Renal cortical epithelial cell (primary cell): ENCODE results near the gene PPIB. TPM values are rescaled to one million over a fixed set of nuclear protein-coding genes. Genes with fewer than 3 reads are reported as not detected.
A peak's percentile ranks its signal among the peaks of the same experiment; 100 is the strongest.
"Not testable (repeated sequence)": the region's sequence is repeated elsewhere in the genome, so short reads cannot be mapped to it uniquely, and the experiment has no call there.

Experiments
- DNase-seq: peaks from one replicate; pipeline ENCODE4 v3.0.0-alpha.2; 2011; ENCODE audit warnings: low read depth
- total RNA-seq: library from RNA; depleted of rRNA; stranded (reverse); fragments of >200 nt; gene quantifications from 2 replicates; pipeline ENCODE4 v1.2.3, GENCODE V29; 2014

PPIB gene
- total RNA-seq, 1 donor from 2014 or later = 565 TPM

- DNase-seq = no peak
Observed at GRCh38 chr15:64141798-64142512, 20.9 kb downstream of the PPIB start.

DNA sequence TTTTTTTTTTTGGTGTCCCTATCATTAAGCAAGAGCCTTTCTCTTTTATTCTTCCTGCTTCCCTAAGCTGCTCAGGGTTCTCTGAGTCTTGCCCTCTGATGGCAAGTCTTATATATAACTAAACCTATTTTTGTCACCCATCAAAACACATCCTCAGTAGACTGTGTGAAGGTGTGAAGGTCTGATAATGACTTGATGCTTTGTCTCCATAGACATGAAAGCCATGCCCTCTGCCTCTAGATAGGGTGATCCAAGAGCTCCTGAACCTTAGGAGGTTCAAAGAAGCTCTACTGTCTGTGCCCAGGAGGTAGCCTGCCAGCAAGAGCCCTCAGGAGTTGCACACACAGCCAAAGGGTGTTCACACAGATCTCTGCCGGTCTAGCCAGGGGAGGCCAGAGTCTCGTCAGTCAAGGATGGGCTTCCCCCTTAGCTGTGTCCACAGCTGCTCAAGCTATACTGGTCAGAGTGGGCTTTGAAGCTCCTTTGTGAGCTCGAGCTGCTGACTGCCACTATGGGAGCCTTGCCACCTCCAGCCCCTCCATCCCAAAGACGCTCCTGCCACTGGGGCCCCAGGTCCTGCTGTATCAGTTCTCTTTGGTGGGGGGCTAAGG lies 24.4 kb downstream of the PPIB start:
- no peak for DNase-seq

- DNase-seq = no peak
Observed at GRCh38 chr15:64137226-64137833, 25.5 kb downstream of the PPIB start.

DNA sequence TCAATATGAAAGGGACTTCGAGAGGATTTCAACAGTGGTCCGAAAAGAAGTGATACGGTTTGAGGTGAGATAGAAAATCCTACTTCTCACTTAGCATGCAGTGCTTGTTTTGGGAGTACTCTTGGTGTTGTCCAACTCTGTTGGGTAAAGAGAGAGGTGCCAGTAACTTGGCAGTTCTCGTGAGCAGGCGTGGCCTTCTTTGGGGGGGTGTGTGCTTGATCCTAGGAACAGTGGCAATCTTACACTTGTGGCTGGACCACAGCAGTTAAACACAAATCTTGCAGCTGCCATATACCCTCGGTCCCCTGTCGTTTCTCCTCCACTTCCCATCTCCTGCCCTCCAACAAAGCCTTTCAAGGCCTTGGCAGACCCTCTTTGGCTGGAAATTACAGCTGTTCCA lies 26.5 kb downstream of the PPIB start:
- no peak for DNase-seq

- DNase-seq = no peak
Observed at GRCh38 chr15:64134345-64134829, 28.4 kb downstream of the PPIB start.

DNA sequence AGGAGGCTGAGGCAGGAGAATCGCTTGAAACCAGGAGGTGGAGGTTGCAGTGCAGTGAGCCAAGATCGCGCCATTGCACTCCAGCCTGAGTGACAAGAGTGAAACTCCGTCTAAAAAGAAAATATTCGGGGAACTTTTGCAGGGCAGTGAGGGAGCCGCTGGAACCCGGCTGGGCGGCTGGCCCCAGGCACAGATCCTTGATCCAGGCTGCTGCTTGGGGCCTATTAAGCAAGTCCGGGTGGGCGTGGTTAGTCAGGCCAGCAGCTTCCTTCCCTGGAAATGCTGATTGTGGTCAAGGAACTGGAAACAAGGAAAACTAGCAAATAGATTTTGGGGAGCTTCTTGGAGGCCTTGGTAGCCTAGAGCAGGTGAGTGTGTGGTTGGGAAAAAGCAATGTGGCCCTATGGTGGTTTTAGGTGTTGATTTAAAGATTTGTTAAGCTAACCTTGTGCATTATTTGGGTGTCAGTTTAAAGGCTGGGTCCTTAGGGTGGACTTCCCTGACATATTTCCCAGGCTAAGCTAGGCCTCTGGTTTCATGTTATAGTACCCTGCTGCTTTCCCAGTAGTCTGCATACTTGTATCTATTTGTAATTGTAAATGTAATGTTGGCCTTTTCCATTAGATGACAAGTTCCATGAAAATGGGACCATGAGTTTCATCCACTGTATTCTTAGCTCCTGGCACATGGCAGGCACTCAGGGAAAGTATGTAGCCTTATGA lies 29.0 kb downstream of the PPIB start:
- DNase-seq = no peak

GRCh38 chr15:64132217-64132616 lies 30.6 kb downstream of the PPIB start:
- DNase-seq = no peak

GRCh38 chr15:64131547-64131946 lies 31.3 kb downstream of the PPIB start:
- no peak for DNase-seq

DNA sequence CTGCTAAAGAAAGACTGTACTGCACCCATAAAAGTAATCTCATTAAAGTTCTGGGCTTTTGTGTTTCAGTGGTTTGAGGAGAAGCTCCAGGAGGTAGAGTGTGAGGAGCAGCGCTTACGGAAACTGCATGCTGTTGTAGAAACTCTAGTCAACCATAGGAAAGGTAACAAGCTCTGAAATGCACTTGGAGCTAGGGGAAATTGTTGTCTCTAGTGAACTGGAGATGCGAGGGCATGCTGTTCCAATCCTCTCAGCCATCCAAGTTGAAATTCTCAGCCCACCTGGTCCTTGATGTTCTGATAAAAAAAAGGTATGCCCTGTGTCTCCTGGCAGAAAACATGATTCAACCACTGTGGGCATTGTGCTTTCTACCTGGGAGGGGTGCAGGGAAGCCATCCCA lies 32.7 kb downstream of the PPIB start:
- DNase-seq = no peak

- DNase-seq = no peak
Observed at GRCh38 chr15:64127521-64128270, 35.1 kb downstream of the PPIB start.

DNA sequence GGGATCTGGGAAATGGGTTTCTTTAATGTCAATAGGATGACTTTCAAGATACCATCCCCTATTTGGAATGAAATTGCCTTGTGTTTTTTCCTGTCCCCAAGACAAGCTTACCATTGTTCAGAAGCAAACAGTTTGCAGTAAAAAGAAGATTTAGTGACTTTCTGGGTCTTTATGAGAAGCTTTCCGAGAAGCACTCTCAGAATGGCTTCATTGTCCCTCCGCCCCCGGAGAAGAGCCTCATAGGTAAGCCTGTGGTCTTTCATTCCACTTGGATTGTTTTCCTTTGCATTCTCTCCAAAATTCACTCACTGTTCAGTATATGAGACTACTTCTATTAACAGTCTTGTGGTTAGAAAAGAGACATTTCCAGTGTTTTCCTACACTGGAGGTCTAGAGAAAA lies 36.8 kb downstream of the PPIB start:
- DNase-seq = no peak

DNA sequence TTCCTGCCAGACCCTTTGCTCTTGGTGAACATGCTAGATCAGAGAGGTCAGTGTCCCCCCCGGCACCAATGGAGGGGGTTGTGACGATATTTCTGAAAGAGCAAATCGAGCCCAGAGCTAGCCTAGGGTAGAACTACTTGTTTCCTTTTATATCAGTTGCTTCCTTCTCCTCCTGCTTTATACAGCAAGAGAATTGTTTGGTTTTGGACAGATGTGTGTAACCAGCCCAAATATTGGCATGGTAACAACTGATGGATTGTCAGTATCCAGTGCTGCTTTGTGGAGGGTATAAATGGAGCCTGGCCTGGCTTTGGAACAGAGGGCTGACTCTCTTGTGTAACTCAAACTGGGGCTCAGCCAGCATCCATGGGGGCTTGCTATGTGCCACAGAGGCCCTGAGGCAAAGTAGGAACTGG lies 39.9 kb downstream of the PPIB start:
- DNase-seq = no peak

- DNase-seq = no peak
Observed at GRCh38 chr15:64122444-64122843, 40.4 kb downstream of the PPIB start.

- no peak for DNase-seq
Observed at GRCh38 chr15:64121614-64122013, 41.2 kb downstream of the PPIB start.

DNA sequence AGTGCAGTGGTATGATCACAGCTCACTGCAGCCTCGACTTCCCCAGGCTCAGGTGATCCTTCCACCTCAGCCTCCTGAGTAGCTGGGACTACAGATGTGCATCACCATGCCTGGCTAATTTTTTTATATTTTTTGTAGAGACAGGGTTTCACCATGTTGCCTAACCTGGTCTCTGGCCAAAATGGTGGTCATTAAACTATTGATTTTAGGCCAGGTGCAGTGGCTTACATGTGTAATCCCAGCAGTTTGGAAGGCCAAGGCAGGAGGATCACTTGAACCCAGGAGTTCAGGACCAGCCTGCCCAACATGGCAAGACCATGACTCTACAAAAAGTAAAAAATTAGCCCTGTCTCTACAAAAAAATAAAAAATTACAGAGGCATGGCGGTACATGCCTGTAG lies 42.5 kb downstream of the PPIB start:
- not testable (repeated sequence) for DNase-seq

DNA sequence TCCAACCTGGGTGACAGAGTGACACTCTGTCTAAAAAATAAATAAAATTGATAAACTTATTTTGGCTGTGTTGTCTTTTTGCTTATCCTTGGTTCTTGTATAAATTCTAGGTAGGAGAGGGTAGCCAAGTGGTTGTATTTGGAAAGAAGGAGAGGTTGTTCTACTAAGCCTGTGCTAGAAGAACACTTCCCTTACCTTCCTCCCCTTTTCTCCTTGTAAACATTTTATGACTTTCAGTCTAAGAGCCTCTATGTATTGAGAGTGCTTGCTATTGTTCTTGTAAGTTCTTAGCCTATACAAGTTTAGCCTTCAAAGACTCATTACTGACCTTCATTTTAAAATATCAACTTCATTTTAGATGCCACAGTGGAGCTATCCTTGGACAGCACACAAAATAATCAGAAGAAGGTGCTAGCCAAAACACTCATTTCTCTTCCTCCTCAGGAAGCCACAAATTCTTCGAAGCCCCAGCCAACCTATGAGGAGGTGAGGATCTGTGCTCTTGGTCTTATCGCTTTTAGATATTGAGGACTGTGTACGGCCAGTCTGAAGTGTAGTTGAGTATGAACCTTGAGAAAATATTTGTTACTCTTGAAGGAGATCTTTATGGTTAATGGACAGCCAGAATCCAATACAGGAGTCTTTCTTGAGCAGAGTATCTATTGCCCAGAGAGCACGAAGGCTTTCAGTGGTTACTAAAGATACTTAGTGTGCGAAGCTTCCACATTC lies 44.9 kb downstream of the PPIB start:
- no peak for DNase-seq

DNA sequence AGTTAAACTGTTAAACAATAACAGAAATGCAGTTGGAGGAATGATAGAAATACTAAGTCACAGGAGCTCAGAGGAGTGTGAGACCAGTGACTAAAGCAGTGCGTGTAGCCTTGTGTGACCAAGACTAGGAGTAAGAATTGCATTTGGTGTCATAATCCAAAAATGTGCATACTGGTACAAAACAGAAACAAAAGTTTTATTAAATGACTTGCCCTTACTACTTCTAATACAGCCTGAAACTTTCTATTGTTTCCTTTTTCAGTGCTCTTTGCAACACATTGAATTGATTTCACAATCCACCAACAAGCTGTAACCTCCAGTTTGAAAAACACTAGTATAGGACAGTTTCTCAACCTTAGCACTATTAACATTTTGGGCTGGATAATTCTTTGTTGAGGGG lies 49.9 kb downstream of the PPIB start:
- peak; percentile 88 for DNase-seq

- DNase-seq = peak; percentile 28
Observed at GRCh38 chr15:64112073-64112772, 50.6 kb downstream of the PPIB start.

GRCh38 chr15:64111679-64112050 lies 51.2 kb downstream of the PPIB start:
- DNase-seq = peak; percentile 64

- DNase-seq = no peak
Observed at GRCh38 chr15:64110950-64111678, 51.7 kb downstream of the PPIB start.
